Liver (tissue), 9 donors: ENCODE measurements around the gene MECR. TPM values are rescaled to one million over a fixed set of nuclear protein-coding genes. Genes with fewer than 3 reads are reported as not detected.

Source experiments
- DNase-seq: peaks from one replicate; pipeline ENCODE4 v3.0.0-alpha.2; 2017; ENCODE audit warnings: low spot score
- H3K27ac ChIP-seq, 2 donors: one replicate each; pipeline ENCODE4 v1.7.0; 2013; ENCODE audit warnings: inconsistent platforms in 2 of 2, low read length in 2 of 2, control low read depth in 1 of 2, low read depth in 1 of 2, mild to moderate bottlenecking in 1 of 2
- H3K27me3 ChIP-seq, 4 donors: one replicate each; pipeline versions ENCODE4 v1.6.1 to v1.7.0; 2013; ENCODE audit warnings: low read length in 3 of 4, inconsistent platforms in 1 of 4, mild to moderate bottlenecking in 1 of 4, moderate library complexity in 1 of 4; ENCODE audit not compliant: control insufficient read depth in 4 of 4, insufficient read depth in 4 of 4
- H3K36me3 ChIP-seq, 4 donors: one replicate each; pipeline versions ENCODE4 v1.6.1 to v1.7.0; 2013; ENCODE audit warnings: low read length in 3 of 4, mild to moderate bottlenecking in 3 of 4, low read depth in 1 of 4, moderate library complexity in 1 of 4; ENCODE audit not compliant: control insufficient read depth in 4 of 4, insufficient read depth in 3 of 4
- H3K4me1 ChIP-seq, 4 donors: one replicate each; pipeline versions ENCODE4 v1.6.1 to v1.7.0; 2013; ENCODE audit warnings: low read length in 3 of 4, mild to moderate bottlenecking in 3 of 4, moderate library complexity in 1 of 4; ENCODE audit not compliant: control insufficient read depth in 4 of 4, insufficient read depth in 4 of 4
- H3K4me3 ChIP-seq, 3 donors: one replicate each; pipeline versions ENCODE4 v1.6.1 to v1.7.0; 2013; ENCODE audit warnings: low read length in 3 of 3, control low read depth in 1 of 3, low read depth in 1 of 3, mild to moderate bottlenecking in 1 of 3
- H3K9ac ChIP-seq, 2 donors: one replicate each; pipeline ENCODE4 v1.7.0; 2013; ENCODE audit warnings: low read length in 2 of 2, mild to moderate bottlenecking in 2 of 2, moderate library complexity in 2 of 2, control low read depth in 1 of 2, low read depth in 1 of 2
- H3K9me3 ChIP-seq, 4 donors: one replicate each; pipeline versions ENCODE4 v1.6.1 to v1.7.0; 2013; ENCODE audit warnings: low read length in 3 of 4; ENCODE audit not compliant: control insufficient read depth in 4 of 4
- CTCF ChIP-seq: fragments of 150-350 bp; IDR thresholded peaks from 2 replicates; pipeline ENCODE4 v1.5.1; 2017; ENCODE audit warnings: improper control_type of control experiment, low read depth, low read length; ENCODE audit not compliant: missing input control
- EGR1 ChIP-seq, 2 donors: IDR thresholded peaks; 2 replicates each; pipeline ENCODE4 v1.6.1; 2016 to 2018; ENCODE audit warnings: antibody characterized with exemption in 2 of 2, low read depth in 2 of 2
- GABPA ChIP-seq, 2 donors: IDR thresholded peaks in 1 of 2; conservative IDR thresholded peaks in 1 of 2; 2 replicates each; pipeline ENCODE4 v1.6.1; 2016; ENCODE audit warnings: antibody characterized with exemption in 2 of 2, mild to moderate bottlenecking in 1 of 2, moderate library complexity in 1 of 2
- HNF4A ChIP-seq, 2 donors: conservative IDR thresholded peaks; 2 replicates each; pipeline ENCODE4 v1.6.1; 2016; ENCODE audit warnings: antibody characterized with exemption in 2 of 2, mild to moderate bottlenecking in 2 of 2
- HNF4G ChIP-seq: IDR thresholded peaks from 2 replicates; pipeline ENCODE4 v1.6.1; 2016; ENCODE audit warnings: antibody characterized with exemption
- JUND ChIP-seq, 2 donors: IDR thresholded peaks; 2 replicates each; pipeline ENCODE4 v1.6.1; 2016; ENCODE audit warnings: antibody characterized with exemption in 2 of 2
- NR2F2 ChIP-seq: IDR thresholded peaks from 2 replicates; pipeline ENCODE4 v1.6.1; 2016; ENCODE audit warnings: antibody characterized with exemption
- SP1 ChIP-seq: IDR thresholded peaks from 2 replicates; pipeline ENCODE4 v1.6.1; 2018; ENCODE audit warnings: antibody characterized with exemption, mild to moderate bottlenecking
- TAF1 ChIP-seq: conservative IDR thresholded peaks from 2 replicates; pipeline ENCODE4 v1.6.1; 2016; ENCODE audit warnings: antibody characterized with exemption, mild to moderate bottlenecking
- YY1 ChIP-seq: IDR thresholded peaks from 2 replicates; pipeline ENCODE4 v1.6.1; 2016; ENCODE audit warnings: antibody characterized with exemption, mild to moderate bottlenecking
- WGBS: extraction: QIAGEN DNeasy Blood & Tissue Kit; methylation state at CpG from one replicate; pipeline ENCODE4 v1.1.7; 2013; 5-methylcytosine and 5-hydroxymethylcytosine counted together
- polyA plus RNA-seq, 2 donors: library from polyadenylated mRNA; stranded (reverse) in 1 of 2; unstranded in 1 of 2; fragments of 200-250 nt in 1 of 2; fragments of >200 nt in 1 of 2; fragmentation: Nextera tagmentation in 1 of 2; extraction: Ambion mirVana in 1 of 2; gene quantifications; one replicate each; pipeline versions ENCODE4 v1.2.1 to v1.2.3, GENCODE V29; 2013 to 2015
- total RNA-seq, 2 donors: library from RNA; depleted of rRNA; stranded (reverse); fragments of >200 nt; gene quantifications; one replicate each; pipeline ENCODE4 v1.2.3, GENCODE V29; 2014
- TF ChIP-seq, protein P1 (sequence below): IDR thresholded peaks from 2 replicates; pipeline ENCODE4 v1.6.1; 2016; ENCODE audit warnings: antibody characterized with exemption
- TF ChIP-seq, protein P2 (sequence below): IDR thresholded peaks from 2 replicates; pipeline ENCODE4 v1.6.1; 2016; ENCODE audit warnings: antibody characterized with exemption, mild to moderate bottlenecking
- donor health status: healthy.
- donor health status: healthy.
- donor health status: healthy.
- donor health status: healthy.
- donor health status: healthy.

MECR gene
- total and polyA plus RNA-seq, 4 donors = 7.5 to 19.9 (median 13.2) TPM

DNA sequence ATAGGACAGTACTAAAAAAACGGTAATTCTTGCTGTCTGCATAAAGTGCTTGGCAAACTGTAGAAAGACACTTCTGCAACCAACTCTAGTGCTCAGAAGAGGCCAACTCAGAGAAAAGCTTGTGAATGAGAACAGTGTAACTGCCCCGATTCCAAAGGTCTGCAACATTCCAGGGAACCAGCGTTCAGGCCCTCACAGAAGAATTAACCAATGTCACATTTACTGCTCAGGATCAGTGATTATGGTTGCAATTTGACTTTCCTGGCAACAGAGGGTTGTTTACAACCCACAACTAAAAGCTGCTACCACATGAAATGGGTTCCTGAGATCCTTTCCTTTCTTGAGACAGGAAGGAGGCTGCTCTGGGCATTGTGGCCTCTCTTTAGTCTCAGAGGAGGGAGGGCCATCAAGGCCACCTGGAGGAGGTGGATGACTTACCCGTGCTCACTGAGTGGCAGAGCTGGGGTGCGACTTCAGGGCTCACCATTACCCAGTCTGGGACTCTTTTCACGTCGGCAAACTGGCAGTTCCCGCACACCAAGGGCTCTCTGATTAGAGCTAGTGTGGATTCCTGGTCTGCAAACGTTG lies 64.3 kb downstream of the MECR start (continued):
- TF ChIP-seq HNF4A (conservative IDR thresholded peaks at IDR 0.05) = peak; percentile 91 to 94
- TF ChIP-seq CTCF = no peak
- TF ChIP-seq GABPA (IDR thresholded peaks at IDR 0.05 in 1 of 2, conservative IDR thresholded peaks at IDR 0.05 in 1 of 2) = no peak
- TF ChIP-seq TAF1 = no peak
- TF ChIP-seq SP1 = peak; percentile 63
- TF ChIP-seq HNF4G = peak; percentile 74

DNA sequence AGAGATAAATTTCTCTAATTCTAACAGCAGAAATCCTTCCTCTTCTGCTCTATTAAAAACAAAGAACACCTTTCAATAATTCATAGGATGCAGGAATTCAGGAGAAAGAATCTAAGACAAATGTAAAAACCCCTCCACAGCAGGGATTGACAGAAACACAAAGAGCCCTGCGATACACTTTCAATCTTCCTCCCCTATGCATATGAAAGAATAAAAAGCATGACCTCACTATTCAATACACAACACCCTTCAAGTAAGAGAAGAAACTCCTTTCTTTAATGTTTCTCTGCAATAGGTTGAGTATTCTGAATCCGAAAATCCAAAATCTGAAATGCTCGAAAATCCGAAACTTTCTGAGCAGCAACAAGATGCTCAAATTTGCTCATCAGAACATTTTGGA lies 66.1 kb downstream of the MECR start:
- no peak for DNase-seq
- Histone ChIP-seq H3K9me3 (no peaks in the 10 kb centered on the region), H3K36me3 (peaks cover 1 to 36% (median 13%) of the 10 kb centered on the region in 4 donors), H3K4me1 (peaks cover 16 to 68% (median 36%) of the 10 kb centered on the region in 4 donors), H3K9ac (no peak overlapping the region), H3K4me3 (no peak overlapping the region), H3K27me3 (no peaks in the 10 kb centered on the region), H3K27ac (no peak overlapping the region)
- TF ChIP-seq NR2F2 = no peak
- no peak for TF ChIP-seq JUND (IDR thresholded peaks at IDR 0.05)
- no peak for TF ChIP-seq GABPA (IDR thresholded peaks at IDR 0.05 in 1 of 2, conservative IDR thresholded peaks at IDR 0.05 in 1 of 2)
- TF ChIP-seq HNF4A (conservative IDR thresholded peaks at IDR 0.05) = no peak
- no peak for TF ChIP-seq CTCF
- TF ChIP-seq, protein P1, sequence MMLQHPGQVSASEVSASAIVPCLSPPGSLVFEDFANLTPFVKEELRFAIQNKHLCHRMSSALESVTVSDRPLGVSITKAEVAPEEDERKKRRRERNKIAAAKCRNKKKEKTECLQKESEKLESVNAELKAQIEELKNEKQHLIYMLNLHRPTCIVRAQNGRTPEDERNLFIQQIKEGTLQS = no peak
- no peak for TF ChIP-seq HNF4G
- TF ChIP-seq EGR1 (IDR thresholded peaks at IDR 0.05; ENCODE audit: low read depth in 2 of 2) = no peak
- no peak for TF ChIP-seq YY1
- no peak for TF ChIP-seq TAF1
- TF ChIP-seq, protein P2, sequence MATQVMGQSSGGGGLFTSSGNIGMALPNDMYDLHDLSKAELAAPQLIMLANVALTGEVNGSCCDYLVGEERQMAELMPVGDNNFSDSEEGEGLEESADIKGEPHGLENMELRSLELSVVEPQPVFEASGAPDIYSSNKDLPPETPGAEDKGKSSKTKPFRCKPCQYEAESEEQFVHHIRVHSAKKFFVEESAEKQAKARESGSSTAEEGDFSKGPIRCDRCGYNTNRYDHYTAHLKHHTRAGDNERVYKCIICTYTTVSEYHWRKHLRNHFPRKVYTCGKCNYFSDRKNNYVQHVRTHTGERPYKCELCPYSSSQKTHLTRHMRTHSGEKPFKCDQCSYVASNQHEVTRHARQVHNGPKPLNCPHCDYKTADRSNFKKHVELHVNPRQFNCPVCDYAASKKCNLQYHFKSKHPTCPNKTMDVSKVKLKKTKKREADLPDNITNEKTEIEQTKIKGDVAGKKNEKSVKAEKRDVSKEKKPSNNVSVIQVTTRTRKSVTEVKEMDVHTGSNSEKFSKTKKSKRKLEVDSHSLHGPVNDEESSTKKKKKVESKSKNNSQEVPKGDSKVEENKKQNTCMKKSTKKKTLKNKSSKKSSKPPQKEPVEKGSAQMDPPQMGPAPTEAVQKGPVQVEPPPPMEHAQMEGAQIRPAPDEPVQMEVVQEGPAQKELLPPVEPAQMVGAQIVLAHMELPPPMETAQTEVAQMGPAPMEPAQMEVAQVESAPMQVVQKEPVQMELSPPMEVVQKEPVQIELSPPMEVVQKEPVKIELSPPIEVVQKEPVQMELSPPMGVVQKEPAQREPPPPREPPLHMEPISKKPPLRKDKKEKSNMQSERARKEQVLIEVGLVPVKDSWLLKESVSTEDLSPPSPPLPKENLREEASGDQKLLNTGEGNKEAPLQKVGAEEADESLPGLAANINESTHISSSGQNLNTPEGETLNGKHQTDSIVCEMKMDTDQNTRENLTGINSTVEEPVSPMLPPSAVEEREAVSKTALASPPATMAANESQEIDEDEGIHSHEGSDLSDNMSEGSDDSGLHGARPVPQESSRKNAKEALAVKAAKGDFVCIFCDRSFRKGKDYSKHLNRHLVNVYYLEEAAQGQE = no peak
- 95% methylated on average over 4 of the region's 4 CpGs for WGBS
